ENCODE results near the gene SLC1A2.

SLC1A2 gene

DNA sequence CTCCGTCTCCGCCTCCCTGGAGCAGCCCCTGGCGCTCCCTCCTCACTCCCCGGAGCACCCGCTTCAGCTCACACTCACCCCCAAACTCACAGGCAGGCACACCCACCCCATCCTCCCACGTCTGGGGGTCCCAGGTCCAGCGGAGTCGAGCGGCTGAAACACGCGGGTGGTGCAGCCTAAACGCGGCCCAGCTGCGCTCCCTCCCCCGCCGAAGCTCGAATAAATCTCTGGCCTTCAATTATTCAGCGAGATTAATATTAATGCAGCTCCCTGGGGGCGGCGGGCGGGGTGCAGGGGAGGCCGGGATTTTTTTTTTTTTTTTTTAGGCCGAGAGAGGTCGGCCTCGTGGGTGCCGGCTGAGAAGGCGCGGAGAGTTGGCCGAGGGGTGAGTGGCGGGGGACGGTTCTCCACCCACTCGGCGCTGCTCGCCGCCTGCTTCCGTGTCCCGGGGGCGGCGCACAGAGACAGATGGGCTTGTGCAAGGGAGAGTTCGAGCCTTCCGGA lies 524 bp upstream of the SLC1A2 start:
- Histone ChIP-seq H3K9me3 (replicated peaks in 1 of 2; ENCODE audit: control insufficient read depth in 2 of 2, insufficient read depth in 1 of 2, low read depth in 1 of 2, low read length in 2 of 2) (no peaks in the 10 kb centered on the region), H4K91ac (ENCODE audit: low read depth, low read length, poor library complexity) (no peak overlapping the region), H2BK5ac (ENCODE audit: low read length) (no peak overlapping the region), H3K27ac (replicated peaks; ENCODE audit: low read length) (no peak overlapping the region), H4K8ac (ENCODE audit: low read depth, low read length) (no peak overlapping the region), H3K18ac (ENCODE audit: low read length) (peak overlapping the region; percentile 95), H3K79me1 (ENCODE audit: low read depth, low read length) (no peaks in the 10 kb centered on the region), H3K4me2 (ENCODE audit: insufficient read depth, low read length, poor library complexity, severe bottlenecking) (peak overlapping the region; percentile 99), H2AK5ac (ENCODE audit: low read depth, low read length) (peak overlapping the region; percentile 20), H3K4ac (ENCODE audit: low read length) (no peak overlapping the region), H3K4me3 (ENCODE audit: low read length in 2 of 2) (peak overlapping the region; percentile 51 to 92), H3K36me3 (replicated peaks in 1 of 2; ENCODE audit: control insufficient read depth in 2 of 2, insufficient read depth in 2 of 2, low read length in 2 of 2) (peaks cover 0 to 3% of the 10 kb centered on the region in 2 donors), H2BK12ac (ENCODE audit: low read length) (peak overlapping the region; percentile 96), H3K14ac (ENCODE audit: low read length) (no peak overlapping the region), H3K27me3 (ENCODE audit: control insufficient read depth in 3 of 3, insufficient read depth in 3 of 3, low read depth in 1 of 3, low read length in 3 of 3) (peaks cover 4 to 94% (median 33%) of the 10 kb centered on the region in 3 experiments), H2AFZ (ENCODE audit: low read length) (peak overlapping the region; percentile 93), H3K23ac (ENCODE audit: low read depth, low read length, poor library complexity) (no peak overlapping the region), H2BK120ac (ENCODE audit: low read depth, low read length) (no peak overlapping the region), H3K9ac (ENCODE audit: low read depth, low read length, poor library complexity) (peak overlapping the region; percentile 83), H3K4me1 (ENCODE audit: control insufficient read depth in 2 of 2, insufficient read depth in 1 of 2, low read depth in 1 of 2, low read length in 2 of 2) (peaks cover 2 to 10% of the 10 kb centered on the region in 2 donors), H2BK15ac (ENCODE audit: low read length) (peak overlapping the region; percentile 30)
- WGBS, 2 donors (ENCODE audit: extremely low coverage in 2 of 2, insufficient read length in 2 of 2, insufficient replicate concordance in 1 of 2) = no CpG with 5 or more reads among the region's 41 CpGs
- peak; percentile 6 for DNase-seq (ENCODE audit: low spot score)

DNA sequence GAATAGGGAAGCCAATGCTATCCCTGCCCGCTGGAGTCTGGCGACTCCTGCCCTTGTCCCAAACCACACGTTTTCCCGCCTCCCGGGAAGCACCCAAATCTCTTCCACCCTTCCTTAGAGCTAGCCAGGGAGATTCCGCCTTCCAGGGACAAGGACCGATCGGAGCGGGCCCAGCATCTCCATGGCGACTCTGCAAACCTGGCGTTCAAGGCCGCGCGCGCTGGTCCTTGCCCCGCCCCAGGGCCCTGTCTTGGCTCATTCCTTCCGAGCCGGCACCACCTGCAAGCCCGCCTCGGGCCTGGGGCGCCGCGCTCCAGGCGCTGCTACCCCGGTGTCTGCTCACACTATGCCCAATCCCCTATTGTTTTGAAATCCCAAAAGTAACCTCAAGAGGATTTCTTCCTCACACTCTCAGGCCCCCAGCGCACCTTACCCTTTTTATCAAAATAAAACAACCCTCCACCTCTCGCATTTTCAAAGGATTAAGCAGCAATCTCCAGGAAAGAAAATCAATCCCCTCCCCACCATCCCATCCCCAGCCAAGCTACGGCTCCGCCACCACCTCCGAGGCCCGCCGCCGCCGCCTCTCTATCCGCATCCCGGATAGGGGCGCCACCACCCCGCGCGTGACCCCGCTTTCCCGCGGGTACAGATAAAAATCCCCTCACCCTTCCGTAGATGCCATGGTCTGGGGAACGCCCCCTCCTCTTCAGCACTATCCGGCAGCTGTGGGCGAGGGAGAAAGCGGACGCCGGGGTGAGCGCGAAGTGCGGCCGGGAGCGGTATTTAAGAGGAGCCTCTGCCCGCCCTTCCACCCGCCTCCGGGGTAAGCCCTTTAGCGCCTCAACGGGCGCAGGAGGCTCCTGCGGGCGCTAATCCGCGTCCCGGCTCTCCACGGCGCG lies 825 bp downstream of the SLC1A2 start:
- H2BK120ac ChIP-seq (ENCODE audit: low read depth, low read length) = no peak overlapping the region
- H3K9ac ChIP-seq (ENCODE audit: low read depth, low read length, poor library complexity) = peak overlapping the region; percentile 13
- H3K14ac ChIP-seq (ENCODE audit: low read length) = no peak overlapping the region
- WGBS, 2 donors (ENCODE audit: extremely low coverage in 2 of 2, insufficient read length in 2 of 2, insufficient replicate concordance in 1 of 2) = no CpG with 5 or more reads among the region's 69 CpGs
- H3K9me3 ChIP-seq (replicated peaks in 1 of 2; ENCODE audit: control insufficient read depth in 2 of 2, insufficient read depth in 1 of 2, low read depth in 1 of 2, low read length in 2 of 2) = no peaks in the 10 kb centered on the region
- H2AFZ ChIP-seq (ENCODE audit: low read length) = peak overlapping the region; percentile 93
- no peak overlapping the region for H3K27ac ChIP-seq (replicated peaks; ENCODE audit: low read length)
- H3K23ac ChIP-seq (ENCODE audit: low read depth, low read length, poor library complexity) = peak overlapping the region; percentile 47
- no peak overlapping the region for H2BK5ac ChIP-seq (ENCODE audit: low read length)
- H3K27me3 ChIP-seq (ENCODE audit: control insufficient read depth in 3 of 3, insufficient read depth in 3 of 3, low read depth in 1 of 3, low read length in 3 of 3) = peaks cover 4 to 97% (median 33%) of the 10 kb centered on the region in 3 experiments
- no peak overlapping the region for H2BK12ac ChIP-seq (ENCODE audit: low read length)
- peak overlapping the region; percentile 70 for H2BK15ac ChIP-seq (ENCODE audit: low read length)
- peak overlapping the region; percentile 51 to 92 for H3K4me3 ChIP-seq (ENCODE audit: low read length in 2 of 2)
- H3K79me1 ChIP-seq (ENCODE audit: low read depth, low read length) = no peaks in the 10 kb centered on the region
- peak overlapping the region; percentile 63 for H2AK5ac ChIP-seq (ENCODE audit: low read depth, low read length)
- H4K8ac ChIP-seq (ENCODE audit: low read depth, low read length) = peak overlapping the region; percentile 73
- H3K36me3 ChIP-seq (replicated peaks in 1 of 2; ENCODE audit: control insufficient read depth in 2 of 2, insufficient read depth in 2 of 2, low read length in 2 of 2) = peaks cover 0 to 1% of the 10 kb centered on the region in 2 donors
- no peak overlapping the region for H4K91ac ChIP-seq (ENCODE audit: low read depth, low read length, poor library complexity)
- H3K4me1 ChIP-seq (ENCODE audit: control insufficient read depth in 2 of 2, insufficient read depth in 1 of 2, low read depth in 1 of 2, low read length in 2 of 2) = peaks cover 2 to 10% of the 10 kb centered on the region in 2 donors
- H3K4ac ChIP-seq (ENCODE audit: low read length) = no peak overlapping the region
- peak overlapping the region; percentile 99 for H3K4me2 ChIP-seq (ENCODE audit: insufficient read depth, low read length, poor library complexity, severe bottlenecking)
- DNase-seq (ENCODE audit: low spot score) = peak; percentile 51
- H3K18ac ChIP-seq (ENCODE audit: low read length) = peak overlapping the region; percentile 89

DNA sequence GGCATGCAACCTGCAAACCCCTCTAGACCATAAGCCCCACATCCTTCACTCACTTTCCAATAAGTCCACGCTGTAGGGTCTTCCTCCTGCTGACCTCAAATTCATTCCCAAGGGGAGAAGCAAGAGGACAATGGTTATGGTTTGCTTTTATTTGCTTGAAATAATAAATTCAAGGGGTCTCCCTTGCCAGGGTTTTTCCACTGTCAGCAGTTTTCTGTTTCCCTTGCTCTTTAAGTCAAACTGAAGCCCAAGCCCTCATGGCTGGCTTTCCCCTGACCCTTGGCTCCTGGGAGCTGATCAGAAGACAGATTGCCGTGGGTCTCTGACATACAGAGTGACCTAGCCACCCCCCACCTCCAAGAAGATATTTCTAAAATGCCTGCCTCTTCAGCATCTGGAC lies 3.9 kb downstream of the SLC1A2 start:
- H3K4me1 ChIP-seq (ENCODE audit: control insufficient read depth in 2 of 2, insufficient read depth in 1 of 2, low read depth in 1 of 2, low read length in 2 of 2) = peaks cover 2 to 10% of the 10 kb centered on the region in 2 donors
- H3K36me3 ChIP-seq (replicated peaks in 1 of 2; ENCODE audit: control insufficient read depth in 2 of 2, insufficient read depth in 2 of 2, low read length in 2 of 2) = no peaks in the 10 kb centered on the region
- no peak overlapping the region for H2AK5ac ChIP-seq (ENCODE audit: low read depth, low read length)
- H3K4ac ChIP-seq (ENCODE audit: low read length) = no peak overlapping the region
- no peak for DNase-seq (ENCODE audit: low spot score)
- no peak overlapping the region for H2BK5ac ChIP-seq (ENCODE audit: low read length)
- no peak overlapping the region for H3K4me3 ChIP-seq (ENCODE audit: low read length in 2 of 2)
- H3K9me3 ChIP-seq (replicated peaks in 1 of 2; ENCODE audit: control insufficient read depth in 2 of 2, insufficient read depth in 1 of 2, low read depth in 1 of 2, low read length in 2 of 2) = no peaks in the 10 kb centered on the region
- H3K79me1 ChIP-seq (ENCODE audit: low read depth, low read length) = no peaks in the 10 kb centered on the region
- H3K18ac ChIP-seq (ENCODE audit: low read length) = no peak overlapping the region
- H3K27me3 ChIP-seq (ENCODE audit: control insufficient read depth in 3 of 3, insufficient read depth in 3 of 3, low read depth in 1 of 3, low read length in 3 of 3) = peaks cover 4 to 68% (median 29%) of the 10 kb centered on the region in 3 experiments
- no peak overlapping the region for H3K27ac ChIP-seq (replicated peaks; ENCODE audit: low read length)
- no peak overlapping the region for H2BK120ac ChIP-seq (ENCODE audit: low read depth, low read length)
- no peak overlapping the region for H3K14ac ChIP-seq (ENCODE audit: low read length)
- H3K23ac ChIP-seq (ENCODE audit: low read depth, low read length, poor library complexity) = no peak overlapping the region
- H3K4me2 ChIP-seq (ENCODE audit: insufficient read depth, low read length, poor library complexity, severe bottlenecking) = no peak overlapping the region
- no peak overlapping the region for H2AFZ ChIP-seq (ENCODE audit: low read length)
- no CpG with 5 or more reads among the region's 2 CpGs for WGBS, 2 donors (ENCODE audit: extremely low coverage in 2 of 2, insufficient read length in 2 of 2, insufficient replicate concordance in 1 of 2)
- no peak overlapping the region for H3K9ac ChIP-seq (ENCODE audit: low read depth, low read length, poor library complexity)
- H2BK12ac ChIP-seq (ENCODE audit: low read length) = no peak overlapping the region
- H2BK15ac ChIP-seq (ENCODE audit: low read length) = no peak overlapping the region
- H4K8ac ChIP-seq (ENCODE audit: low read depth, low read length) = no peak overlapping the region
- H4K91ac ChIP-seq (ENCODE audit: low read depth, low read length, poor library complexity) = no peak overlapping the region

- Histone ChIP-seq H2BK12ac (ENCODE audit: low read length) (no peak overlapping the region), H4K91ac (ENCODE audit: low read depth, low read length, poor library complexity) (no peak overlapping the region), H3K9me3 (replicated peaks in 1 of 2; ENCODE audit: control insufficient read depth in 2 of 2, insufficient read depth in 1 of 2, low read depth in 1 of 2, low read length in 2 of 2) (no peaks in the 10 kb centered on the region), H3K27me3 (ENCODE audit: control insufficient read depth in 3 of 3, insufficient read depth in 3 of 3, low read depth in 1 of 3, low read length in 3 of 3) (peaks cover 4 to 61% (median 23%) of the 10 kb centered on the region in 3 experiments), H3K18ac (ENCODE audit: low read length) (no peak overlapping the region), H2AK5ac (ENCODE audit: low read depth, low read length) (no peak overlapping the region), H3K79me1 (ENCODE audit: low read depth, low read length) (no peaks in the 10 kb centered on the region), H4K8ac (ENCODE audit: low read depth, low read length) (no peak overlapping the region), H3K4ac (ENCODE audit: low read length) (no peak overlapping the region), H3K27ac (replicated peaks; ENCODE audit: low read length) (no peak overlapping the region), H3K9ac (ENCODE audit: low read depth, low read length, poor library complexity) (no peak overlapping the region), H2AFZ (ENCODE audit: low read length) (no peak overlapping the region), H3K23ac (ENCODE audit: low read depth, low read length, poor library complexity) (no peak overlapping the region), H3K14ac (ENCODE audit: low read length) (no peak overlapping the region), H3K4me3 (ENCODE audit: low read length in 2 of 2) (no peak overlapping the region), H2BK15ac (ENCODE audit: low read length) (no peak overlapping the region), H3K4me1 (ENCODE audit: control insufficient read depth in 2 of 2, insufficient read depth in 1 of 2, low read depth in 1 of 2, low read length in 2 of 2) (peaks cover 2 to 9% of the 10 kb centered on the region in 2 donors), H3K4me2 (ENCODE audit: insufficient read depth, low read length, poor library complexity, severe bottlenecking) (no peak overlapping the region), H3K36me3 (replicated peaks in 1 of 2; ENCODE audit: control insufficient read depth in 2 of 2, insufficient read depth in 2 of 2, low read length in 2 of 2) (no peaks in the 10 kb centered on the region), H2BK5ac (ENCODE audit: low read length) (no peak overlapping the region), H2BK120ac (ENCODE audit: low read depth, low read length) (no peak overlapping the region)
- WGBS, 2 donors (ENCODE audit: extremely low coverage in 2 of 2, insufficient read length in 2 of 2, insufficient replicate concordance in 1 of 2) = no CpG with 5 or more reads among the region's 2 CpGs
- no peak for DNase-seq (ENCODE audit: low spot score)
These were observed 4.6 kb downstream of the SLC1A2 start for GRCh38 chr11:35414776-35415175.
